ENCODE measurements around the gene TMPRSS2.
A peak's percentile ranks its signal among the peaks of the same experiment; 100 is the strongest.

TMPRSS2 gene

DNA sequence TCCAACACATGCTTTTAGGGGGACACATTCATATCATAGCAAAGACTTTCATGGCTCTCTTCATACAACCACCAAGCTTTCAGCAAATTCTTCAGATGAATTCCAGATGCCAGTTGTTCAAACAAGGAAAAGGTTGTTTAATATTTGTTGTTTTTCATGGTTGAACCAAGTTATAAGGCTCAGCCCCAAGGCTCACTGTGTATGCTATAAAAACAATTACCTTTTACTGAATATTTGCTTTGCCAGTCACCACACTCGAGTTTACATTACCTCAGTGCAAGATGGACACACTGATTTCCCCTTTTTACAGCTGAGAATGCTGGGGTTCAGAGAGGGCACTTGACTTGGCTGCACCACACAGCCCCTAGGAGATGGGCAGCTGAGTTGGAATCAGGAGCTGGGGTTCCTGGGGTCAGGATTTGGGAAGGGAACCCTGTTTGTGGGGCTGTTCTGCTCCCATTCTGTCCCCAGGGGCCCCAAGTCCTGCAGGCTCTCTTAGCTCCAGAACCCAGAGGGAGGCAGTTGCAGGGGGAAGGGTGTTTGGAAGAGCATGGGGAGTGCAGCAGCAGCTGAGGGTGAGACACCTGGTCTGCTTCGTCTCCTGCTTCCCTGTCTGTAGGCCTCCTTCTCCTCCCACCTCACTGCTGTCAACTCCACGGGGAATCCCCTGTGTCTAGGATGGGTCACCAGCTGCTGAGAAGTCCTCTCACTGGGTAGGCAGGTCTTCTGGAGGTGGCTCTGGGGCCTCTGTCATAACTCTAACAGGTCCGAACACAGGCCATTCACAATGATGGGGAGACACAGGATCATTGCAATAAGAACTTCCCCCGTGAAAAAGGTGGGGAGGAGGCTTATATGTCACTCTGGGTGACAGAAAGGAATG, 12.8 kb upstream of the TMPRSS2 start:
- Mint-ChIP-seq H3K4me1 (no peaks in the 10 kb centered on the region), H3K27me3 (peaks cover 19% of the 10 kb centered on the region), H3K27ac (no peak overlapping the region), H3K36me3 (no peaks in the 10 kb centered on the region), H3K9me3 (peaks cover 3% of the 10 kb centered on the region), H3K4me3 (no peak overlapping the region)
- peak; percentile 57 for ATAC-seq

GRCh38 chr21:41519806-41520559, 12.0 kb upstream of the TMPRSS2 start:
- Mint-ChIP-seq H3K27ac (no peak overlapping the region), H3K36me3 (no peaks in the 10 kb centered on the region), H3K4me1 (no peaks in the 10 kb centered on the region), H3K9me3 (peaks cover 3% of the 10 kb centered on the region), H3K4me3 (no peak overlapping the region), H3K27me3 (peaks cover 17% of the 10 kb centered on the region)
- no peak for ATAC-seq

DNA sequence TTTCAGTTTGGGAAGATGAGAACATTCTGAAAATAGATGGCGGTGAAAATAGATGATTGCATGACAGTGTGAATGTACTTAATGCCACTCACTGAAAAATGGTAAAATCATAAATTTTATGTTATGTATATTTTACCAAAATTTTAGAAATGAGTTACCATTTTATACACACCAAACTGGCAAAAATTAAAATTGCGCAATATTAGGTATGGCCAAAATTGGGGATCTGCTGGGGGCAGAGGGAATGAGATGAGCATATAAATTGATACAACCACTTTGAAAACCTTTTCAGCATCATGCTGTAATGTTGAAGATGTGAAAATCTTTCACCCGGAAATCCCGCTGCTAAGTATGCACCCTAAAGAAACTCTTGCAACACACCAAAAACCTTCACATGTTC, 10.8 kb upstream of the TMPRSS2 start:
- no peaks in the 10 kb centered on the region for H3K36me3 Mint-ChIP-seq
- H3K4me1 Mint-ChIP-seq, result no peaks in the 10 kb centered on the region
- no peak overlapping the region for H3K4me3 Mint-ChIP-seq
- H3K27ac Mint-ChIP-seq, result no peak overlapping the region
- H3K27me3 Mint-ChIP-seq, result peaks cover 17% of the 10 kb centered on the region
- H3K9me3 Mint-ChIP-seq, result peaks cover 3% of the 10 kb centered on the region
- no peak for ATAC-seq

DNA sequence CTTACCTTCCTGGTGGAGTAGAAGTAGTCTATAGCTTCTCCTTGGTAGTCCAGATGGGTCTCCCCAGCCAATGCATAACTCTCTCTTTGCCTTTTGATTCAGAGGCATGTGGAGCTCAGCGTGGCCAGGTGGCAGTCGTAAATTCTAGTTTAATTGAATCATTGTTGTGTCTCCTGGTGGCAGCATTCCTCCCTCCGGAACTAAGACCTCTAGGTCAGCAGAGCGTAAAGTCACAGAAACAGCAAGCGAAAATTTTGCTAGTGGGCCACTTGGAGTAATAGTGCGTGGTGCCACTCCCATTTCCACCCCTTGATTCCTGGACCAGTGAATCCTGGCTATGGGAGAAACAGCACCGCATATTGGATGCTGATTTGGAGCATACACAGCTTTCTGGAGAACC, 3.9 kb upstream of the TMPRSS2 start:
- H3K36me3 Mint-ChIP-seq, result no peaks in the 10 kb centered on the region
- H3K9me3 Mint-ChIP-seq, result no peaks in the 10 kb centered on the region
- H3K27ac Mint-ChIP-seq, result no peak overlapping the region
- no peaks in the 10 kb centered on the region for H3K4me1 Mint-ChIP-seq
- peaks cover 32% of the 10 kb centered on the region for H3K27me3 Mint-ChIP-seq
- no peak overlapping the region for H3K4me3 Mint-ChIP-seq
- no peak for ATAC-seq

GRCh38 chr21:41510500-41510899, 2.5 kb upstream of the TMPRSS2 start:
- H3K36me3 Mint-ChIP-seq, result no peaks in the 10 kb centered on the region
- no peak for ATAC-seq
- no peak overlapping the region for H3K4me3 Mint-ChIP-seq
- no peaks in the 10 kb centered on the region for H3K9me3 Mint-ChIP-seq
- H3K27me3 Mint-ChIP-seq, result peaks cover 32% of the 10 kb centered on the region
- no peak overlapping the region for H3K27ac Mint-ChIP-seq
- no peaks in the 10 kb centered on the region for H3K4me1 Mint-ChIP-seq

- Mint-ChIP-seq H3K4me1 (no peaks in the 10 kb centered on the region), H3K4me3 (no peak overlapping the region), H3K9me3 (no peaks in the 10 kb centered on the region), H3K36me3 (no peaks in the 10 kb centered on the region), H3K27me3 (peaks cover 35% of the 10 kb centered on the region), H3K27ac (no peak overlapping the region)
- no peak for ATAC-seq
Observed at GRCh38 chr21:41509733-41510132, 1.8 kb upstream of the TMPRSS2 start.

GRCh38 chr21:41509145-41509496, 1.2 kb upstream of the TMPRSS2 start:
- Mint-ChIP-seq H3K27me3 (peaks cover 41% of the 10 kb centered on the region), H3K27ac (no peak overlapping the region), H3K36me3 (no peaks in the 10 kb centered on the region), H3K4me1 (no peaks in the 10 kb centered on the region), H3K9me3 (no peaks in the 10 kb centered on the region), H3K4me3 (no peak overlapping the region)
- ATAC-seq, result no peak

- no peak overlapping the region for H3K4me3 Mint-ChIP-seq
- no peak for ATAC-seq
- H3K36me3 Mint-ChIP-seq, result no peaks in the 10 kb centered on the region
- peaks cover 46% of the 10 kb centered on the region for H3K27me3 Mint-ChIP-seq
- H3K27ac Mint-ChIP-seq, result no peak overlapping the region
- H3K4me1 Mint-ChIP-seq, result no peaks in the 10 kb centered on the region
- no peaks in the 10 kb centered on the region for H3K9me3 Mint-ChIP-seq
Observed at GRCh38 chr21:41508415-41509144, 622 bp upstream of the TMPRSS2 start.

DNA sequence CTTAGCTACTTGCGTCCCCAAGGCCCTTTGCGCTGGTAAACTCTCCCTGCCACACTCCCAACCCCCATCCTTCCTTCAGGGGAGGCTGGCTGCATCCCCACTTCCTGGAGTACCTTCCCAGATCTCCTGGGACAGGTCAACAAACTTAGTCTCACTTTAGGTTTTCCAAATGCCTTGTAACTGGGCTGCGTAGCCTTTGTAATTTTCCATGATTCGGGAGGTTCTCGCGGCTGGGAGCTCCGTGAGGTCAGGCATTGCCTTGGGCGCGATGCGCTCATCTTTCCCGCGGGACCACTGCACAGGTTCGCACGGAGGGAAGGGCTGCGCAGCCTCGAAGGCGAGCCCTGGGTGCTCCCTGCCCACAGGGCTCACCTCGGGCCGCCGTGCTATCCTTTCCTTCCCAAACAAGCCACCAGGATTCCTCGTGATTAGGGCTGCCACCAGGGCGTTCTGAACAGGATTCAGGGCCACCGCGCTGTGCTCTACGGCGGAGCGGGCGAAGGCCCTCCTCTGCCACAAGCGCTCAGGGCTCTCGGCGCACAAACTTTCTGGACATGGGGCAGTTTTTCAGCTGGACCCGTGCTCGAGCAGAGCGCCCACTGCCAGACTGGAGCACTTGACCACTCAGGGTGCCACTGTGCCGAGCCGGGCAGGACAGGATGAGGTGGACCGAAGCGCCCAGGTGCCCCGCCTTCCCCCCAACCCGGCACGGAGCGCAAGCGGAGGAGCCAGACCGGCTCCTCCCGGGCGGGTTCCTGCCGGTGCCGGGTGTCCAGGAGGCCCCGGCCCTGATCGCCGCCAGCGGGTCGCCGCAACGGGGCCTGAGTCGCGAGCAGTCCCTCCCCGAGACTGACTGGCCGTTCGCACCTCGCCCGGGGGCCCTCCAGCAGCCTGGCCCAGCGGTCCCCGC, 1.1 kb downstream of the TMPRSS2 start:
- no peak overlapping the region for H3K4me3 Mint-ChIP-seq
- no peak for ATAC-seq
- no peaks in the 10 kb centered on the region for H3K36me3 Mint-ChIP-seq
- H3K27ac Mint-ChIP-seq, result no peak overlapping the region
- H3K4me1 Mint-ChIP-seq, result no peaks in the 10 kb centered on the region
- H3K27me3 Mint-ChIP-seq, result peaks cover 63% of the 10 kb centered on the region
- no peaks in the 10 kb centered on the region for H3K9me3 Mint-ChIP-seq

GRCh38 chr21:41506005-41506594, 1.9 kb downstream of the TMPRSS2 start:
- no peaks in the 10 kb centered on the region for H3K36me3 Mint-ChIP-seq

GRCh38 chr21:41504030-41504429, 3.9 kb downstream of the TMPRSS2 start:
- H3K27ac Mint-ChIP-seq, result no peak overlapping the region
- peaks cover 65% of the 10 kb centered on the region for H3K27me3 Mint-ChIP-seq
- ATAC-seq, result no peak
- H3K36me3 Mint-ChIP-seq, result no peaks in the 10 kb centered on the region
- H3K4me3 Mint-ChIP-seq, result no peak overlapping the region
- no peaks in the 10 kb centered on the region for H3K4me1 Mint-ChIP-seq
- H3K9me3 Mint-ChIP-seq, result no peaks in the 10 kb centered on the region

More at GRCh38 chr21:41506005-41506594, 1.9 kb downstream of the TMPRSS2 start:
- H3K4me3 Mint-ChIP-seq, result no peak overlapping the region
- H3K9me3 Mint-ChIP-seq, result no peaks in the 10 kb centered on the region
- ATAC-seq, result no peak
- H3K27ac Mint-ChIP-seq, result no peak overlapping the region
- no peaks in the 10 kb centered on the region for H3K4me1 Mint-ChIP-seq
- H3K27me3 Mint-ChIP-seq, result peaks cover 63% of the 10 kb centered on the region

GRCh38 chr21:41503331-41503730, 4.6 kb downstream of the TMPRSS2 start:
- no peak for ATAC-seq
- Mint-ChIP-seq H3K9me3 (no peaks in the 10 kb centered on the region), H3K27ac (no peak overlapping the region), H3K4me1 (no peaks in the 10 kb centered on the region), H3K36me3 (no peaks in the 10 kb centered on the region), H3K27me3 (peaks cover 64% of the 10 kb centered on the region), H3K4me3 (no peak overlapping the region)

DNA sequence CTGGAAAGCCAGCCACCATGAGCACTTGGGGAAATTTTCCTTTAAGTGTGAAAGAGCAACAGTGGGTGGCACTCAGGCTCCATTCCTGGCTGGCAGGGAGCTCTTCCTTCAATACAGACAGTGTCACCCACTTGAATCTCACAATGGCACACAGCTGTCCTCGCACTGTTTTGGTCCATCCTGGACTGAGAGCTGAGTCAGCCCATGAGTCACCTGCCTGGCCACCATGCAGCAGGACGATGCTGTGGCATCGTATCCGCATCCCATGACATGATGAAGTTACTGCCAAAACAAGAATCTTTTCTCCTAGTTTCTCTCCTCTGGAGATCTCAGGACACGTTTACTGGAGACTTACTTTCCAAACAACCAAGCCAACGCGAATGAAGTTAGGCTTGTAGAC, 6.0 kb downstream of the TMPRSS2 start:
- Mint-ChIP-seq H3K27ac (no peak overlapping the region), H3K4me1 (no peaks in the 10 kb centered on the region), H3K4me3 (no peak overlapping the region), H3K27me3 (peaks cover 57% of the 10 kb centered on the region), H3K9me3 (no peaks in the 10 kb centered on the region), H3K36me3 (no peaks in the 10 kb centered on the region)
- no peak for ATAC-seq

GRCh38 chr21:41500931-41501381, 7.0 kb downstream of the TMPRSS2 start:
- Mint-ChIP-seq H3K27me3 (peaks cover 47% of the 10 kb centered on the region), H3K9me3 (no peaks in the 10 kb centered on the region), H3K27ac (no peak overlapping the region), H3K4me1 (no peaks in the 10 kb centered on the region), H3K36me3 (no peaks in the 10 kb centered on the region), H3K4me3 (no peak overlapping the region)
- ATAC-seq, result no peak

Measured in stimulated activated memory B cell treated with anti-CD40 and anti-IgM and Interleukin-4, amounts not matched to agents 10 μg/mL and 1 μg/mL and 100 μg/mL, for 72 hours (primary cell).